NB4 (cell line): ENCODE data around the gene PTPRD.

Source experiments
- CTCF ChIP-seq: IDR thresholded peaks from one replicate; pipeline ENCODE4 v1.5.1; 2012; ENCODE audit warnings: low read depth, low read length
- MAX ChIP-seq: IDR thresholded peaks from 2 replicates; pipeline ENCODE4 v1.6.1; 2011; ENCODE audit warnings: low read depth, low read length
- POLR2A ChIP-seq: IDR thresholded peaks from 2 replicates; pipeline ENCODE4 v1.6.1; 2011; ENCODE audit warnings: mild to moderate bottlenecking; ENCODE audit not compliant: insufficient read length; ENCODE audit errors: extremely low read depth

- TF ChIP-seq MAX (no peak), CTCF (no peak), POLR2A (no peak)
Measured at GRCh38 chr9:10597801-10598200, 15.0 kb downstream of the PTPRD start.
